GM12891 (cell line): ENCODE data around the gene CENPB.

ENCODE experiments used
- POLR2A ChIP-seq: IDR thresholded peaks from 2 replicates; pipeline ENCODE4 v1.6.1; 2011; ENCODE audit warnings: low read depth, low read length, control low read depth
- POLR2AphosphoS5 ChIP-seq: IDR thresholded peaks from 2 replicates; pipeline ENCODE4 v1.6.1; 2011; ENCODE audit warnings: low read depth, low read length, control low read depth
- SPI1 ChIP-seq: IDR thresholded peaks from 2 replicates; pipeline ENCODE4 v1.6.1; 2011; ENCODE audit warnings: low read depth, low read length, control low read depth
- TAF1 ChIP-seq: IDR thresholded peaks from 2 replicates; pipeline ENCODE4 v1.6.1; 2011; ENCODE audit warnings: low read depth, low read length, control low read depth

- no peak for TF ChIP-seq TAF1
- TF ChIP-seq POLR2A = no peak
- TF ChIP-seq POLR2AphosphoS5 = no peak
- no peak for TF ChIP-seq SPI1
Measured at GRCh38 chr20:3784216-3784853, 2.2 kb downstream of the CENPB start.
